Heart left ventricle (tissue), 16 donors: ENCODE measurements around the gene FOXK1. TPM values are rescaled to one million over a fixed set of nuclear protein-coding genes. Genes with fewer than 3 reads are reported as not detected.
A peak's percentile ranks its signal among the peaks of the same experiment; 100 is the strongest.

Experiments used
- ATAC-seq, 4 donors: fragments of 200-7000 bp; cut with Tn5 transposase; one replicate each; pipeline ENCODE4 v1.9.1; 2020 to 2022; ENCODE audit warnings: moderate library complexity in 4 of 4, mild to moderate bottlenecking in 3 of 4, moderate number of reproducible peaks in 1 of 4
- DNase-seq, 5 donors: peaks; one replicate each; pipeline ENCODE4 v3.0.0-alpha.2; 2020
- H3K27ac ChIP-seq, 12 donors: fragments of 200-600 bp; sonication (generic) in 4 of 12; one replicate each; pipeline versions ENCODE4 v1.5.0 to v1.8.0; 2016 to 2022; ENCODE audit warnings: mild to moderate bottlenecking in 2 of 12
- H3K27me3 ChIP-seq, 9 donors: fragments of 200-600 bp; sonication (generic) in 2 of 9; one replicate each; pipeline versions ENCODE4 v1.5.1 to v1.8.0; 2016 to 2022; ENCODE audit warnings: mild to moderate bottlenecking in 3 of 9
- H3K36me3 ChIP-seq, 9 donors: fragments of 200-600 bp; sonication (generic) in 2 of 9; one replicate each; pipeline versions ENCODE4 v1.5.0 to v1.8.0; 2018 to 2022; ENCODE audit warnings: mild to moderate bottlenecking in 2 of 9
- H3K4me1 ChIP-seq, 12 donors: fragments of 200-600 bp; sonication (generic) in 4 of 12; one replicate each; pipeline versions ENCODE4 v1.5.0 to v1.8.0; 2016 to 2022; ENCODE audit warnings: mild to moderate bottlenecking in 3 of 12
- H3K4me3 ChIP-seq, 12 donors: fragments of 200-600 bp; sonication (generic) in 4 of 12; one replicate each; pipeline versions ENCODE4 v1.5.0 to v1.8.0; 2017 to 2022; ENCODE audit warnings: mild to moderate bottlenecking in 9 of 12, moderate library complexity in 4 of 12
- H3K9me3 ChIP-seq, 12 donors: fragments of 200-600 bp; sonication (generic) in 4 of 12; one replicate each; pipeline versions ENCODE4 v1.5.0 to v1.8.0; 2016 to 2022; ENCODE audit warnings: mild to moderate bottlenecking in 1 of 12
- CTCF ChIP-seq, 12 donors: fragments of 200-600 bp; sonication (generic) in 4 of 12; IDR thresholded peaks; one replicate each; pipeline versions ENCODE4 v1.5.0 to v1.8.0; 2018 to 2022; ENCODE audit warnings: antibody characterized with exemption in 12 of 12, mild to moderate bottlenecking in 5 of 12
- POLR2A ChIP-seq, 2 donors: fragments of 450-650 bp; IDR thresholded peaks; one replicate each; pipeline ENCODE4 v1.6.1; 2017; ENCODE audit warnings: antibody characterized with exemption in 2 of 2, mild to moderate bottlenecking in 2 of 2, moderate library complexity in 2 of 2
- WGBS, 4 donors: extraction: QIAGEN DNeasy Blood & Tissue Kit in 2 of 4; methylation state at CpG; one replicate each; pipeline versions ENCODE4 v1.1.5 to v1.1.7; 2013 to 2018; 5-methylcytosine and 5-hydroxymethylcytosine counted together
- intact Hi-C, 10 donors: fragments of 100-400 bp; cut with DNase I; formaldehyde crosslinking; loops; one replicate each; pipeline versions ENCODE4 v1.11.1 to v1.14.2; 2022
- long read RNA-seq, 3 donors: library from polyadenylated mRNA; unstranded; transcript quantifications; one replicate each; pipeline ENCODE4 v2.0.0, GENCODE V29; 2020 to 2021
- polyA plus RNA-seq, 2 donors: library from polyadenylated mRNA; stranded (reverse); fragments of 200-250 nt; gene quantifications; one replicate each; pipeline ENCODE4 v1.2.3, GENCODE V29; 2013
- total RNA-seq, 9 donors: library from RNA; depleted of rRNA in 2 of 9; stranded (reverse); fragments of >200 nt in 2 of 9; fragmentation: NEBNext Ultra II Directional in 3 of 9; extraction: Animal tissue kit (Norgen Biotek cat#: 25700) in 3 of 9; gene quantifications; one replicate each; pipeline versions ENCODE4 v1.1.0 to v1.2.4, GENCODE V29; 2016 to 2023
- donor health status: ischemic (EF 13 %, LVEDD 7.1; RV severe dilation, severe dysfunction).
- donor health status: healthy with polysubstance abuse.
- donor health status: DM: no; HTN: yes; CAD: no.
- donor health status: DM: no; HTN: no; CAD: no.
- donor health status: ischemic (EF 25% LVEDD 6.9; RV normal size, moderate dysfunction).
- donor health status: ischemic (EF 25% LVEDD 5.7; RV mildly dilated, moderate dysfunction).
- donor health status: healthy.
- donor health status: DM: yes; HTN: yes; CAD: no.
- donor health status: ischemic (EF 35%, LVEDD 5.7; RV mildly dilated, moderate dysfunction).
- donor health status: nonischemic (EF 11% LVEDD 7.7; RV severe dilation, severe dysfunction).
- donor health status: DM: yes; HTN: yes; CAD: no.
- donor health status: PGD.
- donor health status: ischemic (EF 29% LVEDD 5.4; RV normal size, mild dysfunction).
- donor health status: nonischemic (EF 23%, LVEDD 6.1; RV moderate dilation, normal function).

Gene FOXK1
- total RNA-seq (10 to 100 TPM; 12.4 to 43.7 (median 22.5) TPM), polyA plus RNA-seq (1 to 10 TPM; 9.3 to 9.4 TPM)
- long read RNA-seq, donor 1, full-length matches to known transcripts: 1 of 11 reads
- long read RNA-seq, donor 1, partial matches to known transcripts: 3 of 11 reads
- long read RNA-seq, donor 1, other reads (novel, unspliced or antisense): 7 of 11 reads
- long read RNA-seq, donor 2, partial matches to known transcripts: 2 of 7 reads
- long read RNA-seq, donor 2, other reads (novel, unspliced or antisense): 5 of 7 reads
- long read RNA-seq, donor 3, partial matches to known transcripts: 5 of 9 reads
- long read RNA-seq, donor 3, other reads (novel, unspliced or antisense): 4 of 9 reads

GRCh38 chr7:4681886-4682620, at the start of gene FOXK1:
Gene FOXK1, plus strand, starts transcription at chr7:4682295. Its CDS starts 14 bp downstream, at chr7:4682309.
- Histone ChIP-seq H3K4me1 (peaks cover 4 to 40% (median 21%) of the 10 kb centered on the region in 12 donors), H3K36me3 (peaks cover 0 to 8% (median 0%) of the 10 kb centered on the region in 9 donors), H3K4me3 (peak within 1 kb of the TSS; percentile 88 to 99 (median 97)), H3K9me3 (no peaks in the 10 kb centered on the region), H3K27ac (peak within 1 kb of the TSS; percentile 87 to 99 (median 94)), H3K27me3 (no peaks in the 10 kb centered on the region)
- intact Hi-C loops: loop anchor here (1.0 to 10.0 kb wide), 17 partner anchors 35 to 203 kb away; partner anchors contain the start of gene RADIL (in 2 of the 10)
- peak in 1 of 2 donors; percentile 51 for TF ChIP-seq POLR2A (IDR thresholded peaks at IDR 0.05)
- no peak for TF ChIP-seq CTCF (IDR thresholded peaks at IDR 0.05)
- peak; percentile 34 to 87 (median 72) for ATAC-seq
- DNase-seq: peak; percentile 76 to 92 (median 86)
- WGBS, 4 donors: 1 to 3% (median 1%) methylated on average over 17 to 116 of the region's 116 CpGs

GRCh38 chr7:4633012-4633411, 49.1 kb upstream of the FOXK1 start:
- intact Hi-C loops: loop anchor here in 3 of 10 donors (2.0 to 5.0 kb wide), 3 partner anchors 20 to 711 kb away; no protein-coding TSS in a partner anchor
- no peaks in the 10 kb centered on the region for H3K9me3 ChIP-seq
- no peak overlapping the region for H3K27ac ChIP-seq
- no peak for TF ChIP-seq POLR2A (IDR thresholded peaks at IDR 0.05)
- TF ChIP-seq CTCF (IDR thresholded peaks at IDR 0.05): no peak
- DNase-seq (no peak), ATAC-seq (no peak)
- H3K27me3 ChIP-seq: no peaks in the 10 kb centered on the region
- 91 to 97% (median 93%) methylated on average over 3 of the region's 3 CpGs for WGBS, 4 donors
- no peaks in the 10 kb centered on the region for H3K36me3 ChIP-seq
- H3K4me3 ChIP-seq: no peak overlapping the region
- H3K4me1 ChIP-seq: peaks cover 0 to 13% (median 6%) of the 10 kb centered on the region in 12 donors

GRCh38 chr7:4634166-4634565, 47.9 kb upstream of the FOXK1 start:
- ATAC-seq (no peak), DNase-seq (no peak)

More at GRCh38 chr7:4634166-4634565, 47.9 kb upstream of the FOXK1 start:
- Histone ChIP-seq H3K4me3 (no peak overlapping the region), H3K27ac (no peak overlapping the region), H3K9me3 (no peaks in the 10 kb centered on the region), H3K4me1 (peaks cover 0 to 13% (median 6%) of the 10 kb centered on the region in 12 donors), H3K36me3 (no peaks in the 10 kb centered on the region), H3K27me3 (no peaks in the 10 kb centered on the region)
- TF ChIP-seq CTCF (IDR thresholded peaks at IDR 0.05) (no peak), POLR2A (IDR thresholded peaks at IDR 0.05) (no peak)
- WGBS, 4 donors: 76 to 80% (median 79%) methylated on average over 4 of the region's 4 CpGs
- intact Hi-C loops: loop anchor here in 2 of 10 donors (5.0 kb wide), 2 partner anchors 118 to 712 kb away; no protein-coding TSS in a partner anchor
